K562 (cell line): ENCODE measurements around the gene COA3. TPM values are rescaled to one million over a fixed set of nuclear protein-coding genes. Genes with fewer than 3 reads are reported as not detected.

ENCODE experiments used
- BCL6 ChIP-seq: fragments of 250-450 bp; sonication (Bioruptor Pico); IDR thresholded peaks from 2 replicates; pipeline ENCODE4 v1.4.0; 2020
- CEBPG ChIP-seq, 3 experiments: fragments of 200-800 bp in 1 of 3; sonication (Bioruptor generic) in 1 of 3; sonication (generic) in 1 of 3; formaldehyde crosslinking in 1 of 3; IDR thresholded peaks in 2 of 3; conservative IDR thresholded peaks in 1 of 3; 2 replicates each; pipeline versions ENCODE4 v1.6.1 to v1.8.0; 2016 to 2022; ENCODE audit warnings: missing compliant biosample characterization in 2 of 3, missing genetic modification characterization in 2 of 3, mild to moderate bottlenecking in 1 of 3, missing genetic modification reagents in 1 of 3
- ETS1 ChIP-seq: conservative IDR thresholded peaks from 2 replicates; pipeline ENCODE4 v1.6.1; 2011; ENCODE audit warnings: low read depth, mild to moderate bottlenecking, low read length; ENCODE audit not compliant: control insufficient read depth
- FOXM1 ChIP-seq, 2 experiments: fragments of 450-650 bp in 1 of 2; sonication (generic) in 1 of 2; formaldehyde crosslinking in 1 of 2; IDR thresholded peaks; 2 replicates each; pipeline versions ENCODE4 v1.6.1 to v1.9.0; 2017 to 2022; ENCODE audit warnings: low read depth in 2 of 2, mild to moderate bottlenecking in 2 of 2, missing genetic modification reagents in 1 of 2, moderate library complexity in 1 of 2
- HDAC1 ChIP-seq, 2 experiments: fragments of 450-650 bp; IDR thresholded peaks; 2 replicates each; pipeline ENCODE4 v1.6.1; 2016 to 2017; ENCODE audit warnings: inconsistent platforms in 1 of 2, mild to moderate bottlenecking in 1 of 2, moderate library complexity in 1 of 2
- HMGN3 ChIP-seq: IDR thresholded peaks from 2 replicates; pipeline ENCODE4 v1.6.1; 2011; ENCODE audit warnings: borderline replicate concordance, low read depth, mild to moderate bottlenecking, mixed read lengths, low read length; ENCODE audit not compliant: insufficient read length; ENCODE audit errors: extremely low read depth
- L3MBTL2 ChIP-seq: fragments of 450-650 bp; IDR thresholded peaks from 2 replicates; pipeline ENCODE4 v1.6.1; 2016; ENCODE audit warnings: mild to moderate bottlenecking, moderate library complexity
- MAFK ChIP-seq: IDR thresholded peaks from 2 replicates; pipeline ENCODE4 v1.6.1; 2011; ENCODE audit warnings: low read length, improper control_type of control experiment
- PCBP1 ChIP-seq: fragments of 200-400 bp; formaldehyde crosslinking; IDR thresholded peaks from 2 replicates; pipeline ENCODE4 v1.6.1; 2018; ENCODE audit warnings: mild to moderate bottlenecking, low read depth, low read length; ENCODE audit not compliant: poor library complexity, severe bottlenecking
- THRA ChIP-seq: fragments of 450-650 bp; IDR thresholded peaks from 2 replicates; pipeline ENCODE4 v1.6.1; 2017; ENCODE audit warnings: mild to moderate bottlenecking, moderate library complexity
- UBTF ChIP-seq, 2 experiments: IDR thresholded peaks; 2 replicates each; pipeline ENCODE4 v1.6.1; 2012; ENCODE audit warnings: improper control_type of control experiment in 2 of 2, low read depth in 2 of 2, low read length in 2 of 2, borderline replicate concordance in 1 of 2
- YY1 ChIP-seq, 3 experiments: IDR thresholded peaks; 2 replicates each; pipeline ENCODE4 v1.6.1; 2011; ENCODE audit warnings: low read length in 2 of 3, mild to moderate bottlenecking in 2 of 3, moderate library complexity in 2 of 3, borderline replicate concordance in 1 of 3, control low read depth in 1 of 3, low read depth in 1 of 3; ENCODE audit not compliant: insufficient read depth in 3 of 3, insufficient replicate concordance in 2 of 3, control insufficient read depth in 1 of 3, insufficient read length in 1 of 3; ENCODE audit errors: extremely low read depth in 1 of 3
- polyA plus RNA-seq, 8 experiments: library from polyadenylated mRNA; depleted of rRNA in 4 of 8; stranded (reverse) in 5 of 8; unstranded in 3 of 8; fragments of >200 nt; fragmentation: Nextera tagmentation in 2 of 8; fragmentation: Illumina TruSeq in 1 of 8; extraction: Ambion mirVana in 2 of 8; extraction: Trizol in 1 of 8; gene quantifications; 2 replicates each; pipeline versions ENCODE4 v1.2.1 to v1.2.3, GENCODE V29; 2011 to 2014; ENCODE audit warnings: inconsistent platforms in 1 of 8, missing spikeins in 1 of 8
- total RNA-seq, 7 experiments: library from RNA; depleted of rRNA in 6 of 7; stranded (reverse); fragments of >200 nt in 6 of 7; fragmentation: Illumina TruSeq in 2 of 7; extraction: Trizol in 2 of 7; gene quantifications; 2 replicates each; pipeline versions ENCODE4 v1.2.1 to v1.2.3, GENCODE V29; 2011 to 2021; ENCODE audit warnings: low replicate concordance in 1 of 7
- TF ChIP-seq, protein P1 (sequence below): fragments of 450-650 bp; IDR thresholded peaks from 2 replicates; pipeline ENCODE4 v1.6.1; 2018; ENCODE audit not compliant: partially characterized antibody

Gene COA3
- total and polyA plus RNA-seq, 9 of the 15 experiments (the other 6 are each of a cell fraction or from before 2014, with no cell fraction given) = 49.6 to 153 (median 61.4) TPM

DNA sequence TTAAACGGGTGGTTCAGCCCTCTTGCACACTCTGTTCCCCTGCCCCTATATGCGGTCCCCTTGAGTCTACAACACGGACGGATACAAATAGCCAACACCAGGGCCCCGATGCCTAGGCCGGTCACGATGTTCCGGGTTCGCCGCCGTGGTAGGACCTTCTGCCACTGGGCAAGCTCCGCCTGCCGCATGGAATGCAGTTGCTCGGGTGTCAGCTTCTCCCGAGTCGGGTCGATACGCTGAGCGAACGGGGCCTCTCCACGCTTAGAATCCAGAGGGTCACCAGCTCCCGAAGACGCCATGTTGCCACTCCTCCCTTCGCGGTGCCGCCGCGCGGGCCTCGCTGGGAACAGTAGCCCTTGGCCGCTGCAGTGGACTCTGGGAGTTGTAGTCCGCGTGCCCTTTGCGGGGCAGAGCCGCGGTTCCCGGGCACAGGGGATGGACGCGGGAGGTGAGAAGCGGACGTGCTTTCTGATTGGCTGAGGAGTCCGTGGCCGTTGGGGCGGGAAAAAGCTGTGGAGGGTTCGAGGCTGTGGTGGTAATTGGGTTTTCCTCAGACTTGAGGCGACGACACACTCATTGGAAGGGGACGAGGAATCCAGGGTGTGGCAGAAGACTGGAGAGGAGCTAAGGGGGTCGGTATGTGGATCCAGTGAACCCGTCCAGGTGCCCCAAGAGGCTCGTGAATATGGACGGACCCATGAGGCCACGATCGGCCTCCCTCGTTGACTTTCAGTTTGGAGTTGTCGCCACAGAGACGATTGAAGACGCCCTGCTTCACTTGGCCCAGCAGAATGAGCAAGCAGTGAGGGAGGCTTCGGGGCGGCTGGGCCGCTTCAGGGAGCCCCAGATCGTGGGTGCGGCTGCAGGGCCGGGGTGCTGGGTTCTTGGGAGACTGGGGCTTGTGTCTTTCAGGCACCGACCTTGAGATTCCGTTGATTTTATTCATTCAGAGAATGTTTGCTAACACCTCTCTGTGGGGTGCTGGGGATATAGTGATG lies at the start of gene COA3, which contains the start of gene CNTD1 (continued):
- TF ChIP-seq UBTF (IDR thresholded peaks at IDR 0.05; ENCODE audit: borderline replicate concordance in 1 of 2, low read depth in 2 of 2, low read length in 2 of 2) (0 out of 4 replicates have a peak, but pooled peaks of 1 of the 2 experiments have one; percentile 20), MAFK (no peak), PCBP1 (no peak), L3MBTL2 (peak; percentile 100), FOXM1 (IDR thresholded peaks at IDR 0.05; ENCODE audit: low read depth) (0 out of 2 replicates have a peak, but pooled peaks have one; percentile 21), FOXM1 (CRISPR knock-in tag; IDR thresholded peaks at IDR 0.05; ENCODE audit: low read depth) (0 out of 2 replicates have a peak, but pooled peaks have one; percentile 66), THRA (no peak), CEBPG (CRISPR knock-in tag; IDR thresholded peaks at IDR 0.05) (0 out of 2 replicates have a peak, but pooled peaks have one; percentile 27), CEBPG (tag; conservative IDR thresholded peaks at IDR 0.05 in 1 of 2, IDR thresholded peaks at IDR 0.05 in 1 of 2) (no peak), HMGN3 (peak; percentile 50), BCL6 (CRISPR knock-in tag) (no peak), YY1 (IDR thresholded peaks at IDR 0.05; ENCODE audit: borderline replicate concordance in 1 of 3, control insufficient read depth in 1 of 3, extremely low read depth in 1 of 3, insufficient read depth in 3 of 3, insufficient read length in 1 of 3, insufficient replicate concordance in 2 of 3, low read depth in 1 of 3, low read length in 2 of 3) (peak; percentile 78 to 96 (median 92)), ETS1 (peak; percentile 82), HDAC1 (IDR thresholded peaks at IDR 0.05) (peak in 1 of 2 experiments; percentile 95; a peak in 2 of 4 replicates)
- TF ChIP-seq, protein P1, sequence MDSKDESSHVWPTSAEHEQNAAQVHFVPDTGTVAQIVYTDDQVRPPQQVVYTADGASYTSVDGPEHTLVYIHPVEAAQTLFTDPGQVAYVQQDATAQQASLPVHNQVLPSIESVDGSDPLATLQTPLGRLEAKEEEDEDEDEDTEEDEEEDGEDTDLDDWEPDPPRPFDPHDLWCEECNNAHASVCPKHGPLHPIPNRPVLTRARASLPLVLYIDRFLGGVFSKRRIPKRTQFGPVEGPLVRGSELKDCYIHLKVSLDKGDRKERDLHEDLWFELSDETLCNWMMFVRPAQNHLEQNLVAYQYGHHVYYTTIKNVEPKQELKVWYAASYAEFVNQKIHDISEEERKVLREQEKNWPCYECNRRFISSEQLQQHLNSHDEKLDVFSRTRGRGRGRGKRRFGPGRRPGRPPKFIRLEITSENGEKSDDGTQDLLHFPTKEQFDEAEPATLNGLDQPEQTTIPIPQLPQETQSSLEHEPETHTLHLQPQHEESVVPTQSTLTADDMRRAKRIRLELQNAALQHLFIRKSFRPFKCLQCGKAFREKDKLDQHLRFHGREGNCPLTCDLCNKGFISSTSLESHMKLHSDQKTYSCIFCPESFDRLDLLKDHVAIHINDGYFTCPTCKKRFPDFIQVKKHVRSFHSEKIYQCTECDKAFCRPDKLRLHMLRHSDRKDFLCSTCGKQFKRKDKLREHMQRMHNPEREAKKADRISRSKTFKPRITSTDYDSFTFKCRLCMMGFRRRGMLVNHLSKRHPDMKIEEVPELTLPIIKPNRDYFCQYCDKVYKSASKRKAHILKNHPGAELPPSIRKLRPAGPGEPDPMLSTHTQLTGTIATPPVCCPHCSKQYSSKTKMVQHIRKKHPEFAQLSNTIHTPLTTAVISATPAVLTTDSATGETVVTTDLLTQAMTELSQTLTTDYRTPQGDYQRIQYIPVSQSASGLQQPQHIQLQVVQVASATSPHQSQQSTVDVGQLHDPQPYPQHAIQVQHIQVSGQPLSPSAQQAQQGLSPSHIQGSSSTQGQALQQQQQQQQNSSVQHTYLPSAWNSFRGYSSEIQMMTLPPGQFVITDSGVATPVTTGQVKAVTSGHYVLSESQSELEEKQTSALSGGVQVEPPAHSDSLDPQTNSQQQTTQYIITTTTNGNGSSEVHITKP = peak; percentile 1
